ENCODE measurements around the gene TDP1. TPM values are rescaled to one million over a fixed set of nuclear protein-coding genes. Genes with fewer than 3 reads are reported as not detected.

TDP1 gene
- total and polyA plus RNA-seq, 2 donors (not counting 1 experiment from before 2014, with no cell fraction given) = 20.5 to 55.9 TPM

- intact Hi-C loops (cut with micrococcal nuclease) = no loop called here
- H3K4me3 ChIP-seq (ENCODE audit: control extremely low read depth in 1 of 5, extremely low read depth in 1 of 5, insufficient read depth in 1 of 5, low read depth in 2 of 5, low read length in 4 of 5) = no peak overlapping the region
- no peaks in the 10 kb centered on the region for H3K4me1 ChIP-seq (ENCODE audit: control insufficient read depth in 2 of 2, insufficient read depth in 2 of 2, low read length in 2 of 2)
- no peaks in the 10 kb centered on the region for H3K36me3 ChIP-seq (replicated peaks in 1 of 2; ENCODE audit: control extremely low read depth in 1 of 2, control insufficient read depth in 1 of 2, extremely low read depth in 1 of 2, insufficient read depth in 2 of 2, low read length in 1 of 2)
- H3K9me3 Mint-ChIP-seq (ENCODE audit: insufficient read depth) = no peaks in the 10 kb centered on the region
- H3K27me3 ChIP-seq (replicated peaks in 1 of 4; ENCODE audit: control extremely low read depth in 1 of 4, control insufficient read depth in 3 of 4, insufficient read depth in 4 of 4, low read length in 3 of 4) = no peaks in the 10 kb centered on the region
- H3K27me3 Mint-ChIP-seq = no peaks in the 10 kb centered on the region
- ATAC-seq (ENCODE audit: low read depth) = no peak
- ChIA-PET POLR2A (no interaction called here), CTCF (interaction anchor here (0.6 to 1.2 kb wide), 4 partner anchors 9 to 895 kb away, joined by 3 to 4 read pairs (median 3); no protein-coding TSS in a partner anchor)
- no peaks in the 10 kb centered on the region for H3K79me2 ChIP-seq (ENCODE audit: control insufficient read depth, insufficient read depth, low read length)
- no peak overlapping the region for H3K9ac ChIP-seq (ENCODE audit: low read length)
- no peak overlapping the region for H3K27ac ChIP-seq (ENCODE audit: low read length in 2 of 2)
- no peak overlapping the region for H2AFZ ChIP-seq (ENCODE audit: insufficient read depth, low read depth, low read length, poor library complexity, severe bottlenecking)
- H3K4me1 Mint-ChIP-seq = no peaks in the 10 kb centered on the region
- H3K4me3 Mint-ChIP-seq = no peak overlapping the region
- WGBS (ENCODE audit: insufficient coverage) = 100% methylated on average over 1 of the region's 6 CpGs
- H3K4me2 ChIP-seq (replicated peaks; ENCODE audit: low read depth, low read length, poor library complexity, severe bottlenecking) = no peak overlapping the region
- TF ChIP-seq, protein P1, sequence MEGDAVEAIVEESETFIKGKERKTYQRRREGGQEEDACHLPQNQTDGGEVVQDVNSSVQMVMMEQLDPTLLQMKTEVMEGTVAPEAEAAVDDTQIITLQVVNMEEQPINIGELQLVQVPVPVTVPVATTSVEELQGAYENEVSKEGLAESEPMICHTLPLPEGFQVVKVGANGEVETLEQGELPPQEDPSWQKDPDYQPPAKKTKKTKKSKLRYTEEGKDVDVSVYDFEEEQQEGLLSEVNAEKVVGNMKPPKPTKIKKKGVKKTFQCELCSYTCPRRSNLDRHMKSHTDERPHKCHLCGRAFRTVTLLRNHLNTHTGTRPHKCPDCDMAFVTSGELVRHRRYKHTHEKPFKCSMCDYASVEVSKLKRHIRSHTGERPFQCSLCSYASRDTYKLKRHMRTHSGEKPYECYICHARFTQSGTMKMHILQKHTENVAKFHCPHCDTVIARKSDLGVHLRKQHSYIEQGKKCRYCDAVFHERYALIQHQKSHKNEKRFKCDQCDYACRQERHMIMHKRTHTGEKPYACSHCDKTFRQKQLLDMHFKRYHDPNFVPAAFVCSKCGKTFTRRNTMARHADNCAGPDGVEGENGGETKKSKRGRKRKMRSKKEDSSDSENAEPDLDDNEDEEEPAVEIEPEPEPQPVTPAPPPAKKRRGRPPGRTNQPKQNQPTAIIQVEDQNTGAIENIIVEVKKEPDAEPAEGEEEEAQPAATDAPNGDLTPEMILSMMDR (IDR thresholded peaks at IDR 0.05) = no peak
- no peak for TF ChIP-seq EZH2 (IDR thresholded peaks at IDR 0.05; ENCODE audit: borderline replicate concordance, insufficient read depth, low read depth, low read length, poor library complexity, severe bottlenecking)
- H3K9me3 ChIP-seq (ENCODE audit: control extremely low read depth in 1 of 3, control insufficient read depth in 2 of 3, insufficient read depth in 1 of 3, low read length in 2 of 3) = no peaks in the 10 kb centered on the region
- DNase-seq = no peak
- H3K27ac Mint-ChIP-seq = no peak overlapping the region
- no peaks in the 10 kb centered on the region for H4K20me1 ChIP-seq (ENCODE audit: control insufficient read depth, insufficient read depth, low read length, poor library complexity, severe bottlenecking)
Observed at GRCh38 chr14:89922031-89922907, 33.5 kb upstream of the TDP1 start.

DNA sequence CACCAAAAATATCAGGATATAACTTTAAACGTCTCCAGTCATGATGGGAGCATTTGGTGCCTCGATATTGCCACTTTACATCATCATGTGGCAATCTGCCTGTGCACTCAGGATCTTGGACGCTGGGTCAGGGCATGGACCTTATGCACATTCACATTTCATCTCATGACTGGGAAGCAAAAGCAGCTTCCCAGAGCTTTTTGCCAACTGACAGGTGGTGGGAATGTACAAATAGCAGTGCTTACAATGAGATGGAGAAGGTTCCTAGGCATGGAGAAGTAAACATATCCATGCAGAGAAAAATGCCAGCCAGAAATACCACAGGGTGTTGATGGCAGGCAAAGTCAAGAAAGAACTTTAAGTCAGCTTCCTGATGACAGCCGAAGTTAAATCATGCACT, 31.5 kb upstream of the TDP1 start:
- Histone ChIP-seq H3K27me3 (replicated peaks in 1 of 4; ENCODE audit: control extremely low read depth in 1 of 4, control insufficient read depth in 3 of 4, insufficient read depth in 4 of 4, low read length in 3 of 4) (no peaks in the 10 kb centered on the region), H3K36me3 (replicated peaks in 1 of 2; ENCODE audit: control extremely low read depth in 1 of 2, control insufficient read depth in 1 of 2, extremely low read depth in 1 of 2, insufficient read depth in 2 of 2, low read length in 1 of 2) (no peaks in the 10 kb centered on the region), H2AFZ (ENCODE audit: insufficient read depth, low read depth, low read length, poor library complexity, severe bottlenecking) (no peak overlapping the region), H3K9me3 (ENCODE audit: control extremely low read depth in 1 of 3, control insufficient read depth in 2 of 3, insufficient read depth in 1 of 3, low read length in 2 of 3) (no peaks in the 10 kb centered on the region), H3K9ac (ENCODE audit: low read length) (no peak overlapping the region), H3K4me3 (ENCODE audit: control extremely low read depth in 1 of 5, extremely low read depth in 1 of 5, insufficient read depth in 1 of 5, low read depth in 2 of 5, low read length in 4 of 5) (no peak overlapping the region), H3K79me2 (ENCODE audit: control insufficient read depth, insufficient read depth, low read length) (no peaks in the 10 kb centered on the region), H4K20me1 (ENCODE audit: control insufficient read depth, insufficient read depth, low read length, poor library complexity, severe bottlenecking) (no peaks in the 10 kb centered on the region), H3K4me2 (replicated peaks; ENCODE audit: low read depth, low read length, poor library complexity, severe bottlenecking) (no peak overlapping the region), H3K4me1 (ENCODE audit: control insufficient read depth in 2 of 2, insufficient read depth in 2 of 2, low read length in 2 of 2) (no peaks in the 10 kb centered on the region), H3K27ac (ENCODE audit: low read length in 2 of 2) (no peak overlapping the region)
- ChIA-PET POLR2A (no interaction called here), CTCF (interaction anchor here (0.9 kb wide), 1 partner anchor 15 kb away, joined by 3 read pairs; no protein-coding TSS in a partner anchor)
- WGBS (ENCODE audit: insufficient coverage) = 70% methylated on average over 3 of the region's 4 CpGs
- Mint-ChIP-seq H3K9me3 (ENCODE audit: insufficient read depth) (no peaks in the 10 kb centered on the region), H3K27me3 (no peaks in the 10 kb centered on the region), H3K27ac (no peak overlapping the region), H3K4me1 (no peaks in the 10 kb centered on the region), H3K4me3 (no peak overlapping the region)
- TF ChIP-seq EZH2 (IDR thresholded peaks at IDR 0.05; ENCODE audit: borderline replicate concordance, insufficient read depth, low read depth, low read length, poor library complexity, severe bottlenecking) = no peak
- TF ChIP-seq, protein P1 (IDR thresholded peaks at IDR 0.05) = no peak
- intact Hi-C loops (cut with micrococcal nuclease) = no loop called here
- no peak for DNase-seq
- ATAC-seq (ENCODE audit: low read depth) = no peak

Data from B cell (primary cell).